GM12878 (cell line): Measurements from ENCODE around the gene HS6ST3. TPM values are rescaled to one million over a fixed set of nuclear protein-coding genes. Genes with fewer than 3 reads are reported as not detected.

Experiments
- ATAC-seq: fragments of 200-7000 bp; cut with Tn5 transposase; 3 replicates; pipeline ENCODE4 v1.9.1; 2020; ENCODE audit warnings: mild to moderate bottlenecking, moderate library complexity
- BruUV-seq: library from RNA; stranded (reverse); fragments of 400-500 nt; replicated peaks from 2 replicates; lab custom pipeline; 2021; lab: Mats Ljungman, UMichigan
- CTCF ChIA-PET: fragments of 300-600 bp; sonication (Branson Sonifier 250); formaldehyde crosslinking; extraction: SDS; loops from one replicate; lab custom pipeline; 2021; ENCODE audit warnings: inconsistent platforms; lab: Yijun Ruan, JAX
- POLR2A ChIA-PET: fragments of 350-600 bp; formaldehyde crosslinking; extraction: SDS; loops from one replicate; lab custom pipeline; 2021; ENCODE audit warnings: inconsistent platforms; lab: Charles Lee
- RAD21 ChIA-PET: fragments of 300-600 bp; sonication (Branson Sonifier 250); formaldehyde crosslinking; loops from one replicate; lab custom pipeline; 2023; ENCODE audit warnings: antibody characterized with exemption; ENCODE audit not compliant: unreplicated experiment; lab: Charles Lee
- SMC1A ChIA-PET: fragments of 300-600 bp; sonication (Branson Sonifier 250); formaldehyde crosslinking; loops from one replicate; lab custom pipeline; 2023; ENCODE audit not compliant: unreplicated experiment, uncharacterized antibody; lab: Charles Lee
- DNase-seq: peaks from one replicate; pipeline ENCODE4 v3.0.0-alpha.2; 2011; ENCODE audit warnings: low read depth, low spot score
- FAIRE-seq: peaks from 3 replicates; lab custom pipeline; 2011; peaks lifted over from hg19 to GRCh38; lab: Jason Lieb, UNC
- H2AFZ ChIP-seq: 2 replicates; pipeline ENCODE4 v1.6.0; 2011; ENCODE audit warnings: low read depth, low read length, control low read depth; ENCODE audit not compliant: control insufficient read depth
- H3K27ac ChIP-seq: 2 replicates; pipeline ENCODE4 v1.5.1; 2011; ENCODE audit warnings: control low read depth; ENCODE audit not compliant: control insufficient read depth, insufficient read depth
- H3K27me3 ChIP-seq, 2 experiments: replicated peaks in 1 of 2; 2 replicates each; pipeline versions ENCODE4 v1.6.0 to v1.6.1; 2011; ENCODE audit warnings: low read length in 1 of 2; ENCODE audit not compliant: control insufficient read depth in 2 of 2, insufficient read depth in 2 of 2
- H3K36me3 ChIP-seq, 2 experiments: 2 replicates each; pipeline ENCODE4 v1.5.1; 2011; ENCODE audit warnings: low read length in 1 of 2; ENCODE audit not compliant: control insufficient read depth in 2 of 2, insufficient read depth in 2 of 2
- H3K4me1 ChIP-seq: 2 replicates; pipeline ENCODE4 v1.6.1; 2011; ENCODE audit warnings: mild to moderate bottlenecking, low read length, moderate library complexity, mixed read lengths; ENCODE audit not compliant: control insufficient read depth, insufficient read depth
- H3K4me2 ChIP-seq: 2 replicates; pipeline ENCODE4 v1.6.0; 2011; ENCODE audit warnings: control low read depth; ENCODE audit not compliant: control insufficient read depth, insufficient read depth
- H3K4me3 ChIP-seq: fragments of 200-600 bp; sonication (generic); 2 replicates; pipeline ENCODE4 v1.5.1; 2016
- H3K79me2 ChIP-seq: 2 replicates; pipeline ENCODE4 v1.6.0; 2011; ENCODE audit warnings: low read length; ENCODE audit not compliant: control insufficient read depth, insufficient read depth
- H3K9ac ChIP-seq: 2 replicates; pipeline ENCODE4 v1.8.0; 2011; ENCODE audit warnings: low read length, control low read depth, mixed read lengths; ENCODE audit not compliant: control insufficient read depth, insufficient read depth
- H3K9me3 ChIP-seq: replicated peaks from 3 replicates; pipeline ENCODE4 v1.5.1; 2011; ENCODE audit warnings: mild to moderate bottlenecking, low read length; ENCODE audit not compliant: control insufficient read depth, insufficient read depth
- H4K20me1 ChIP-seq: 2 replicates; pipeline ENCODE4 v1.6.0; 2011; ENCODE audit not compliant: control insufficient read depth, insufficient read depth
- ATF7 ChIP-seq: fragments of 450-650 bp; IDR thresholded peaks from 2 replicates; pipeline ENCODE4 v1.6.1; 2016; ENCODE audit warnings: low read depth, mild to moderate bottlenecking
- BACH1 ChIP-seq: fragments of 450-650 bp; IDR thresholded peaks from 2 replicates; pipeline ENCODE4 v1.6.1; 2017; ENCODE audit warnings: mild to moderate bottlenecking, borderline replicate concordance
- CBX5 ChIP-seq: sonication (generic); IDR thresholded peaks from 2 replicates; pipeline ENCODE4 v1.6.1; 2016; ENCODE audit warnings: low read depth, moderate library complexity, mild to moderate bottlenecking, inconsistent platforms
- EED ChIP-seq: sonication (generic); IDR thresholded peaks from 2 replicates; pipeline ENCODE4 v1.6.1; 2016; ENCODE audit warnings: antibody characterized with exemption, low read depth
- GABPA ChIP-seq: IDR thresholded peaks from 2 replicates; pipeline ENCODE4 v1.6.1; 2014; ENCODE audit warnings: antibody characterized with exemption, low read depth, mild to moderate bottlenecking, inconsistent platforms
- MEF2A ChIP-seq: IDR thresholded peaks from 2 replicates; pipeline ENCODE4 v1.6.1; 2011; ENCODE audit warnings: low read depth, mild to moderate bottlenecking, low read length, moderate library complexity; ENCODE audit not compliant: insufficient read depth
- NFYB ChIP-seq: IDR thresholded peaks from 2 replicates; pipeline ENCODE4 v1.6.1; 2011; ENCODE audit warnings: low read depth, mild to moderate bottlenecking, low read length, improper control_type of control experiment, moderate library complexity; ENCODE audit not compliant: insufficient read depth
- NKRF ChIP-seq: fragments of 450-650 bp; conservative IDR thresholded peaks from 2 replicates; pipeline ENCODE4 v1.6.1; 2017; ENCODE audit warnings: mild to moderate bottlenecking, moderate library complexity
- NR2C2 ChIP-seq: IDR thresholded peaks from 2 replicates; pipeline ENCODE4 v1.6.1; 2011; ENCODE audit warnings: borderline replicate concordance, low read depth; ENCODE audit not compliant: control insufficient read depth, insufficient read length
- NRF1 ChIP-seq: conservative IDR thresholded peaks from 2 replicates; pipeline ENCODE4 v1.6.1; 2011; ENCODE audit warnings: mild to moderate bottlenecking, low read depth, low read length, improper control_type of control experiment
- RUNX3 ChIP-seq: IDR thresholded peaks from 2 replicates; pipeline ENCODE4 v1.6.1; 2012; ENCODE audit warnings: low read length, inconsistent platforms
- TAF1 ChIP-seq: IDR thresholded peaks from 2 replicates; pipeline ENCODE4 v1.6.1; 2011; ENCODE audit warnings: mild to moderate bottlenecking, low read depth, low read length, borderline replicate concordance
- USF2 ChIP-seq: IDR thresholded peaks from 2 replicates; pipeline ENCODE4 v1.6.1; 2011; ENCODE audit warnings: low read depth, low read length, improper control_type of control experiment, borderline replicate concordance
- ZBTB4 ChIP-seq: fragments of 450-650 bp; formaldehyde crosslinking; IDR thresholded peaks from 2 replicates; pipeline ENCODE4 v1.4.0; 2022; ENCODE audit warnings: mild to moderate bottlenecking, moderate library complexity
- ZNF592 ChIP-seq: fragments of 450-650 bp; IDR thresholded peaks from 2 replicates; pipeline ENCODE4 v1.6.1; 2017; ENCODE audit warnings: mild to moderate bottlenecking, moderate library complexity
- WGBS: methylation state at CpG from one replicate; pipeline ENCODE4 v1.1.6; 2016; ENCODE audit warnings: low lambda C conversion rate; ENCODE audit not compliant: insufficient replicate concordance, insufficient coverage; ENCODE audit errors: missing lambda C conversion rate; 5-methylcytosine and 5-hydroxymethylcytosine counted together
- in situ Hi-C: fragments of 300-500 bp; cut with MboI; formaldehyde crosslinking; loops from 9 replicates; pipeline ENCODE4 v1.14.3; 2018; ENCODE audit warnings: mixed read lengths
- intact Hi-C: fragments of 100-400 bp; cut with micrococcal nuclease; formaldehyde crosslinking; loops from one replicate; pipeline ENCODE4 v1.14.2; 2022; ENCODE audit not compliant: unreplicated experiment
- polyA plus RNA-seq, 11 experiments: library from polyadenylated mRNA; depleted of rRNA in 4 of 11; unstranded in 6 of 11; stranded (reverse) in 5 of 11; fragments of >200 nt; fragmentation: Nextera tagmentation in 4 of 11; fragmentation: Illumina TruSeq in 1 of 11; extraction: Ambion mirVana in 4 of 11; extraction: Trizol in 1 of 11; gene quantifications; 1 replicate in 1 of 11; 2 replicates in 10 of 11; pipeline versions ENCODE4 v1.2.1 to v1.2.3, GENCODE V29; 2011 to 2016; ENCODE audit warnings: inconsistent platforms in 2 of 11, missing spikeins in 2 of 11, low read depth in 1 of 11
- total RNA-seq, 4 experiments: library from RNA; depleted of rRNA in 3 of 4; stranded (reverse); fragments of >200 nt in 3 of 4; fragmentation: Illumina TruSeq in 1 of 4; extraction: Trizol in 1 of 4; gene quantifications; 2 replicates each; pipeline versions ENCODE4 v1.2.1 to v1.2.3, GENCODE V29; 2013 to 2021

Gene HS6ST3
- total and polyA plus RNA-seq, 10 of the 15 experiments (the other 5 are each of a cell fraction or from before 2014, with no cell fraction given), result under 0.01 to 2.9 TPM; not detected in 8

- BruUV-seq, result no TSS peak
- ChIA-PET CTCF (interaction anchor here (1.4 kb wide), 1 partner anchor 9 kb away, joined by 4 read pairs; no protein-coding TSS in a partner anchor), POLR2A (no interaction called here), RAD21 (no interaction called here), SMC1A (interaction anchor here (1.3 kb wide), 1 partner anchor 74 kb away, joined by 3 read pairs; no protein-coding TSS in a partner anchor)
- no peaks in the 10 kb centered on the region for H3K4me1 ChIP-seq
- H3K27me3 ChIP-seq, result no peaks in the 10 kb centered on the region; a peak in 1 of 4 replicates
- DNase-seq, result no peak
- no peak for ATAC-seq
- H4K20me1 ChIP-seq, result no peaks in the 10 kb centered on the region
- H3K79me2 ChIP-seq, result no peaks in the 10 kb centered on the region
- no peak overlapping the region for H3K4me3 ChIP-seq
- no peaks in the 10 kb centered on the region for H3K9me3 ChIP-seq
- no peak overlapping the region for H3K27ac ChIP-seq
- H3K36me3 ChIP-seq, result no peaks in the 10 kb centered on the region
- no peak overlapping the region for H3K9ac ChIP-seq
- no peak for FAIRE-seq
- 93% methylated on average over 2 of the region's 2 CpGs for WGBS
- intact Hi-C loops, result no loop called here
- no peak overlapping the region for H3K4me2 ChIP-seq
- no peak overlapping the region for H2AFZ ChIP-seq
- in situ Hi-C loops, result no loop called here
- TF ChIP-seq NRF1 (no peak), NKRF (no peak), NR2C2 (no peak), BACH1 (no peak), ZBTB4 (CRISPR knock-in tag) (no peak), USF2 (no peak), ATF7 (no peak), NFYB (no peak), MEF2A (no peak), RUNX3 (no peak), GABPA (no peak), EED (no peak), CBX5 (no peak), TAF1 (no peak), ZNF592 (no peak)
Observed at GRCh38 chr13:96065849-96066248, 24.1 kb upstream of the HS6ST3 start.
